ENCODE measurements around the gene DPP4. TPM values are rescaled to one million over a fixed set of nuclear protein-coding genes. Genes with fewer than 3 reads are reported as not detected.

DPP4 gene
- total RNA-seq, 1 experiment from 2014 or later = 2.8 TPM

GRCh38 chr2:161995553-161996016 lies 78.4 kb downstream of the DPP4 start:
- Histone ChIP-seq H4K20me1 (ENCODE audit: control insufficient read depth, insufficient read depth, insufficient read length) (no peaks in the 10 kb centered on the region), H3K79me1 (ENCODE audit: insufficient read depth, low read depth, low read length, poor library complexity, severe bottlenecking) (no peaks in the 10 kb centered on the region), H3K14ac (ENCODE audit: insufficient read depth, low read length) (no peak overlapping the region), H2BK120ac (ENCODE audit: low read depth, low read length, poor library complexity, severe bottlenecking) (no peak overlapping the region), H4K5ac (ENCODE audit: insufficient read length, low read depth, low read length) (no peak overlapping the region), H2BK15ac (ENCODE audit: low read depth, low read length) (no peak overlapping the region), H3K9me3 (ENCODE audit: control insufficient read depth, low read depth, low read length) (no peaks in the 10 kb centered on the region), H3K4me2 (ENCODE audit: insufficient read depth, insufficient read length, low read length) (no peak overlapping the region), H3K23me2 (ENCODE audit: insufficient read length, low read depth, low read length, poor library complexity, severe bottlenecking) (no peaks in the 10 kb centered on the region), H4K8ac (replicated peaks; ENCODE audit: insufficient read length, low read depth, low read length) (no peak overlapping the region), H3K56ac (ENCODE audit: insufficient read length, low read depth, low read length) (no peak overlapping the region), H2BK5ac (ENCODE audit: insufficient read length, low read length) (no peak overlapping the region), H3K27ac (ENCODE audit: insufficient read length, low read depth, low read length) (no peak overlapping the region), H3K23ac (ENCODE audit: insufficient read length, low read depth, low read length) (no peak overlapping the region), H4K91ac (ENCODE audit: insufficient read length, low read depth, low read length) (no peak overlapping the region), H3K18ac (ENCODE audit: insufficient read length, low read depth, low read length) (no peak overlapping the region), H3K4ac (ENCODE audit: low read depth, low read length) (no peak overlapping the region), H2AFZ (ENCODE audit: low read length) (no peak overlapping the region), H3K79me2 (ENCODE audit: insufficient read depth, low read length) (no peaks in the 10 kb centered on the region), H2BK20ac (ENCODE audit: low read depth, low read length, poor library complexity, severe bottlenecking) (no peak overlapping the region), H2BK12ac (ENCODE audit: insufficient read length, low read depth, low read length) (no peak overlapping the region), H3T11ph (ENCODE audit: low read length) (no peak overlapping the region), H3K4me1 (ENCODE audit: insufficient read depth, low read length) (peaks cover 2% of the 10 kb centered on the region; the same call in 1 of the 2 replicates), H3K9ac (ENCODE audit: extremely low read depth, insufficient read length, low read length) (no peak overlapping the region), H3K27me3 (ENCODE audit: insufficient read depth, low read length) (no peaks in the 10 kb centered on the region), H2AK5ac (ENCODE audit: insufficient read length, low read length) (no peak overlapping the region)
- Mint-ChIP-seq H3K4me3 (no peak overlapping the region), H3K4me1 (peaks cover 16 to 23% of the 10 kb centered on the region in 2 experiments), H3K36me3 (ENCODE audit: insufficient read depth in 1 of 3, low read depth in 3 of 3) (no peaks in the 10 kb centered on the region), H3K27me3 (ENCODE audit: low read depth) (no peaks in the 10 kb centered on the region), H3K9me3 (no peaks in the 10 kb centered on the region), H3K27ac (no peak overlapping the region)
- no peak for DNase-seq
- no peak for TF ChIP-seq CTCF (conservative IDR thresholded peaks at IDR 0.05)

Measured in H9 (cell line).